ENCODE data around the gene PHF24.

GRCh38 chr9:34976441-34976840 lies 18.4 kb downstream of the PHF24 start:
- TF ChIP-seq CTCF (IDR thresholded peaks at IDR 0.05) = no peak
- TF ChIP-seq EP300 (IDR thresholded peaks at IDR 0.05) = no peak
